Measurements from ENCODE around the gene TFDP2. TPM values are rescaled to one million over a fixed set of nuclear protein-coding genes. Genes with fewer than 3 reads are reported as not detected.

The TFDP2 gene
- total RNA-seq, 4 donors from 2014 or later = 18.2 to 286 (median 64.4) TPM

GRCh38 chr3:141950572-141951493 is 198.5 kb downstream of the TFDP2 start:
- TF ChIP-seq CTCF (IDR thresholded peaks at IDR 0.05) (no peak), POLR2A (IDR thresholded peaks at IDR 0.05) (no peak)
- peaks cover 0 to 4% of the 10 kb centered on the region in 2 donors for H3K4me1 ChIP-seq
- no peaks in the 10 kb centered on the region for H3K9me3 ChIP-seq
- no peaks in the 10 kb centered on the region for H3K27me3 ChIP-seq
- intact Hi-C loops (cut with DNase I; ENCODE audit: low total_unique reads) = no loop called here
- H3K36me3 ChIP-seq = no peaks in the 10 kb centered on the region
- no peak overlapping the region for H3K4me3 ChIP-seq
- H3K27ac ChIP-seq = no peak overlapping the region
- DNase-seq = no peak

- intact Hi-C loops (cut with DNase I; ENCODE audit: low total_unique reads) = no loop called here
- Histone ChIP-seq H3K9me3 (no peaks in the 10 kb centered on the region), H3K36me3 (no peaks in the 10 kb centered on the region), H3K27ac (no peak overlapping the region), H3K4me1 (peaks cover 0 to 4% of the 10 kb centered on the region in 2 donors), H3K27me3 (no peaks in the 10 kb centered on the region), H3K4me3 (no peak overlapping the region)
- DNase-seq = no peak
- TF ChIP-seq CTCF (IDR thresholded peaks at IDR 0.05) (no peak), POLR2A (IDR thresholded peaks at IDR 0.05) (no peak)
These were observed 199.4 kb downstream of the TFDP2 start for GRCh38 chr3:141949972-141950371.

GRCh38 chr3:141949399-141949798 is 199.9 kb downstream of the TFDP2 start:
- Histone ChIP-seq H3K36me3 (no peaks in the 10 kb centered on the region), H3K4me1 (peaks cover 0 to 4% of the 10 kb centered on the region in 2 donors), H3K27ac (no peak overlapping the region), H3K9me3 (no peaks in the 10 kb centered on the region), H3K27me3 (no peaks in the 10 kb centered on the region), H3K4me3 (no peak overlapping the region)
- no peak for DNase-seq
- intact Hi-C loops (cut with DNase I; ENCODE audit: low total_unique reads) = no loop called here
- TF ChIP-seq POLR2A (IDR thresholded peaks at IDR 0.05) (no peak), CTCF (IDR thresholded peaks at IDR 0.05) (no peak)

- intact Hi-C loops (cut with DNase I; ENCODE audit: low total_unique reads) = no loop called here
- H3K36me3 ChIP-seq = no peaks in the 10 kb centered on the region
- DNase-seq = no peak
These were observed 203.4 kb downstream of the TFDP2 start for GRCh38 chr3:141945726-141946485.

GRCh38 chr3:141942006-141942405 is 207.3 kb downstream of the TFDP2 start:
- Histone ChIP-seq H3K27me3 (no peaks in the 10 kb centered on the region), H3K4me3 (no peak overlapping the region), H3K4me1 (no peaks in the 10 kb centered on the region), H3K27ac (no peak overlapping the region), H3K36me3 (no peaks in the 10 kb centered on the region), H3K9me3 (no peaks in the 10 kb centered on the region)
- intact Hi-C loops (cut with DNase I; ENCODE audit: low total_unique reads) = no loop called here
- no peak for TF ChIP-seq CTCF (IDR thresholded peaks at IDR 0.05)
- TF ChIP-seq POLR2A (IDR thresholded peaks at IDR 0.05) = no peak
- DNase-seq = no peak

More at GRCh38 chr3:141945726-141946485, 203.4 kb downstream of the TFDP2 start:
- TF ChIP-seq POLR2A (IDR thresholded peaks at IDR 0.05) = no peak
- Histone ChIP-seq H3K27ac (no peak overlapping the region), H3K9me3 (no peaks in the 10 kb centered on the region), H3K4me1 (peaks cover 0 to 3% of the 10 kb centered on the region in 2 donors), H3K27me3 (no peaks in the 10 kb centered on the region), H3K4me3 (no peak overlapping the region)
